CD14-positive monocyte (primary cell): ENCODE data around the gene STX11. TPM values are rescaled to one million over a fixed set of nuclear protein-coding genes. Genes with fewer than 3 reads are reported as not detected.

Experiments
- DNase-seq, 3 donors: peaks; one replicate each; pipeline ENCODE4 v3.0.0-alpha.2; 2011 to 2022
- H2AFZ ChIP-seq: 2 replicates; pipeline ENCODE4 v1.6.0; 2012; ENCODE audit warnings: mild to moderate bottlenecking, low read depth, low read length, inconsistent platforms; ENCODE audit not compliant: insufficient read depth, poor library complexity, severe bottlenecking
- H3K27ac ChIP-seq, 2 donors: 1 replicate in 1 of 2; 2 replicates in 1 of 2; pipeline ENCODE4 v1.5.1; 2012 to 2013; ENCODE audit warnings: low read length in 2 of 2, control low read depth in 1 of 2, inconsistent platforms in 1 of 2, low read depth in 1 of 2, mild to moderate bottlenecking in 1 of 2
- H3K27me3 ChIP-seq, 2 donors: one replicate each; pipeline versions ENCODE4 v1.6.0 to v1.6.1; 2011 to 2013; ENCODE audit warnings: low read length in 2 of 2; ENCODE audit not compliant: control insufficient read depth in 2 of 2, insufficient read depth in 2 of 2
- H3K36me3 ChIP-seq, 2 donors: replicated peaks in 1 of 2; 1 replicate in 1 of 2; 2 replicates in 1 of 2; pipeline versions ENCODE4 v1.5.1 to v1.6.1; 2012 to 2013; ENCODE audit warnings: low read length in 2 of 2, control low read depth in 1 of 2, inconsistent platforms in 1 of 2, mild to moderate bottlenecking in 1 of 2; ENCODE audit not compliant: insufficient read depth in 2 of 2, control insufficient read depth in 1 of 2
- H3K4me1 ChIP-seq, 2 donors: 1 replicate in 1 of 2; 2 replicates in 1 of 2; pipeline versions ENCODE4 v1.5.1 to v1.6.1; 2012 to 2013; ENCODE audit warnings: low read length in 2 of 2, control low read depth in 1 of 2, inconsistent platforms in 1 of 2, mild to moderate bottlenecking in 1 of 2, moderate library complexity in 1 of 2; ENCODE audit not compliant: insufficient read depth in 2 of 2, control insufficient read depth in 1 of 2
- H3K4me2 ChIP-seq: replicated peaks from 2 replicates; pipeline ENCODE3; 2012; ENCODE audit warnings: low read length, moderate library complexity, mild to moderate bottlenecking; ENCODE audit not compliant: poor library complexity, severe bottlenecking; ENCODE audit errors: extremely low read depth
- H3K4me3 ChIP-seq, 3 experiments: fragments of 200-600 bp in 1 of 3; sonication (generic) in 1 of 3; replicated peaks in 1 of 3; 1 replicate in 2 of 3; 2 replicates in 1 of 3; pipeline ENCODE4 v1.5.1; 2011 to 2013; ENCODE audit warnings: low read length in 3 of 3, mild to moderate bottlenecking in 3 of 3, control low read depth in 2 of 3, low read depth in 2 of 3, inconsistent platforms in 1 of 3, moderate library complexity in 1 of 3
- H3K79me2 ChIP-seq: 2 replicates; pipeline ENCODE4 v1.6.0; 2012; ENCODE audit warnings: mild to moderate bottlenecking, control low read depth, inconsistent platforms, low read length, moderate library complexity; ENCODE audit not compliant: insufficient read depth
- H3K9ac ChIP-seq: 2 replicates; pipeline ENCODE4 v1.6.0; 2017; ENCODE audit warnings: low read length, mild to moderate bottlenecking; ENCODE audit not compliant: insufficient read depth, poor library complexity, severe bottlenecking
- H3K9me3 ChIP-seq, 2 donors: replicated peaks in 1 of 2; 1 replicate in 1 of 2; 2 replicates in 1 of 2; pipeline versions ENCODE4 v1.5.1 to v1.6.1; 2012 to 2013; ENCODE audit warnings: low read length in 2 of 2, control low read depth in 1 of 2; ENCODE audit not compliant: control insufficient read depth in 1 of 2, insufficient read depth in 1 of 2
- H4K20me1 ChIP-seq: 2 replicates; pipeline ENCODE4 v1.6.0; 2012; ENCODE audit warnings: mild to moderate bottlenecking, low read length, control low read depth, moderate library complexity; ENCODE audit not compliant: insufficient read depth
- H3K27ac Mint-ChIP-seq, 7 donors: one replicate each; pipeline ENCODE4 v1.8.0; 2020; ENCODE audit warnings: mild to moderate bottlenecking in 7 of 7, mixed read lengths in 7 of 7, moderate library complexity in 6 of 7, inconsistent platforms in 2 of 7
- H3K27me3 Mint-ChIP-seq, 3 donors: one replicate each; pipeline ENCODE4 v1.8.0; 2021 to 2022; ENCODE audit warnings: low read depth in 3 of 3, mild to moderate bottlenecking in 3 of 3, mixed read lengths in 3 of 3, moderate library complexity in 3 of 3, inconsistent platforms in 1 of 3
- H3K36me3 Mint-ChIP-seq, 2 donors: one replicate each; pipeline ENCODE4 v1.8.0; 2020; ENCODE audit warnings: mixed read lengths in 2 of 2, inconsistent platforms in 1 of 2, mild to moderate bottlenecking in 1 of 2
- H3K4me1 Mint-ChIP-seq: one replicate; pipeline ENCODE4 v1.8.0; 2020; ENCODE audit warnings: mild to moderate bottlenecking, mixed read lengths
- H3K4me3 Mint-ChIP-seq, 2 donors: one replicate each; pipeline ENCODE4 v1.8.0; 2020; ENCODE audit warnings: mild to moderate bottlenecking in 2 of 2, mixed read lengths in 2 of 2, moderate library complexity in 1 of 2
- H3K9me3 Mint-ChIP-seq, 7 donors: one replicate each; pipeline ENCODE4 v1.8.0; 2020 to 2022; ENCODE audit warnings: mixed read lengths in 7 of 7, mild to moderate bottlenecking in 6 of 7, moderate library complexity in 6 of 7, inconsistent platforms in 2 of 7
- WGBS: methylation state at CpG from one replicate; pipeline ENCODE4 v1.1.5; 2013; ENCODE audit warnings: missing lambda C conversion rate; ENCODE audit not compliant: insufficient coverage; 5-methylcytosine and 5-hydroxymethylcytosine counted together
- intact Hi-C, 2 donors: fragments of 100-400 bp; cut with micrococcal nuclease; formaldehyde crosslinking; loops; one replicate each; pipeline versions ENCODE4 v1.15.0 to v1.15.1; 2023
- polyA plus RNA-seq, 3 donors: library from polyadenylated mRNA; depleted of rRNA in 1 of 3; unstranded in 2 of 3; stranded (reverse) in 1 of 3; fragments of 300-500 nt in 2 of 3; fragments of >200 nt in 1 of 3; fragmentation: Illumina TruSeq in 2 of 3; gene quantifications; 1 replicate in 2 of 3; 2 replicates in 1 of 3; pipeline ENCODE4 v1.2.3, GENCODE V29; 2012 to 2021
- TF ChIP-seq, protein P1 (sequence below): fragments of 200-600 bp; IDR thresholded peaks from one replicate; pipeline ENCODE4 v1.8.0; 2022; ENCODE audit warnings: antibody characterized with exemption, mild to moderate bottlenecking

The STX11 gene
- polyA plus RNA-seq, 3 donors, result 276 to 372 (median 367) TPM

- no peak overlapping the region for H3K27ac ChIP-seq
- no peaks in the 10 kb centered on the region for H4K20me1 ChIP-seq
- H3K9me3 ChIP-seq, result no peaks in the 10 kb centered on the region
- no peak overlapping the region for H2AFZ ChIP-seq
- no peaks in the 10 kb centered on the region for H3K36me3 Mint-ChIP-seq
- H3K4me1 ChIP-seq, result peaks cover 8 to 13% of the 10 kb centered on the region in 2 donors
- WGBS, result 80% methylated on average over 1 of the region's 2 CpGs
- no peak overlapping the region for H3K4me3 Mint-ChIP-seq
- H3K4me2 ChIP-seq, result no peak overlapping the region
- intact Hi-C loops, result no loop called here
- no peak overlapping the region for H3K9ac ChIP-seq
- no peak overlapping the region for H3K27ac Mint-ChIP-seq
- TF ChIP-seq, protein P1, sequence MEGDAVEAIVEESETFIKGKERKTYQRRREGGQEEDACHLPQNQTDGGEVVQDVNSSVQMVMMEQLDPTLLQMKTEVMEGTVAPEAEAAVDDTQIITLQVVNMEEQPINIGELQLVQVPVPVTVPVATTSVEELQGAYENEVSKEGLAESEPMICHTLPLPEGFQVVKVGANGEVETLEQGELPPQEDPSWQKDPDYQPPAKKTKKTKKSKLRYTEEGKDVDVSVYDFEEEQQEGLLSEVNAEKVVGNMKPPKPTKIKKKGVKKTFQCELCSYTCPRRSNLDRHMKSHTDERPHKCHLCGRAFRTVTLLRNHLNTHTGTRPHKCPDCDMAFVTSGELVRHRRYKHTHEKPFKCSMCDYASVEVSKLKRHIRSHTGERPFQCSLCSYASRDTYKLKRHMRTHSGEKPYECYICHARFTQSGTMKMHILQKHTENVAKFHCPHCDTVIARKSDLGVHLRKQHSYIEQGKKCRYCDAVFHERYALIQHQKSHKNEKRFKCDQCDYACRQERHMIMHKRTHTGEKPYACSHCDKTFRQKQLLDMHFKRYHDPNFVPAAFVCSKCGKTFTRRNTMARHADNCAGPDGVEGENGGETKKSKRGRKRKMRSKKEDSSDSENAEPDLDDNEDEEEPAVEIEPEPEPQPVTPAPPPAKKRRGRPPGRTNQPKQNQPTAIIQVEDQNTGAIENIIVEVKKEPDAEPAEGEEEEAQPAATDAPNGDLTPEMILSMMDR, result no peak
- no peaks in the 10 kb centered on the region for H3K9me3 Mint-ChIP-seq
- no peaks in the 10 kb centered on the region for H3K79me2 ChIP-seq
- H3K36me3 ChIP-seq, result no peaks in the 10 kb centered on the region
- H3K4me3 ChIP-seq, result no peak overlapping the region
- no peak for DNase-seq
- peaks cover 0 to 2% (median 0%) of the 10 kb centered on the region in 3 donors for H3K27me3 Mint-ChIP-seq
- H3K4me1 Mint-ChIP-seq, result peaks cover 13% of the 10 kb centered on the region
- H3K27me3 ChIP-seq, result no peaks in the 10 kb centered on the region
Measured at GRCh38 chr6:144134737-144135136, 15.6 kb upstream of the STX11 start.

- Histone ChIP-seq H3K9me3 (no peaks in the 10 kb centered on the region), H2AFZ (no peak overlapping the region), H3K4me1 (peaks cover 26 to 31% of the 10 kb centered on the region in 2 donors), H3K9ac (no peak overlapping the region), H3K27ac (no peak overlapping the region), H3K4me3 (no peak overlapping the region), H3K4me2 (no peak overlapping the region), H3K36me3 (no peaks in the 10 kb centered on the region), H3K79me2 (no peaks in the 10 kb centered on the region), H3K27me3 (no peaks in the 10 kb centered on the region), H4K20me1 (no peaks in the 10 kb centered on the region)
- no peak overlapping the region for H3K4me3 Mint-ChIP-seq
- no peak overlapping the region for H3K27ac Mint-ChIP-seq
- TF ChIP-seq, protein P1, result no peak
- no peak for DNase-seq
- H3K36me3 Mint-ChIP-seq, result no peaks in the 10 kb centered on the region
- intact Hi-C loops, result no loop called here
- H3K27me3 Mint-ChIP-seq, result no peaks in the 10 kb centered on the region
- peaks cover 33% of the 10 kb centered on the region for H3K4me1 Mint-ChIP-seq
- 100% methylated on average over 1 of the region's 4 CpGs for WGBS
- H3K9me3 Mint-ChIP-seq, result no peaks in the 10 kb centered on the region
Measured at GRCh38 chr6:144138542-144138941, 11.8 kb upstream of the STX11 start.
